ENCODE results near the gene PLCB3. TPM values are rescaled to one million over a fixed set of nuclear protein-coding genes. Genes with fewer than 3 reads are reported as not detected.

The PLCB3 gene
- total RNA-seq (2022) (37.5 and 40.6 TPM in 2 replicates), Bru-seq, nascent RNA (percentile 51 among the genes with signal in this experiment), BruChase-seq, experiment 1, labeled RNA remaining after a 2-hour chase (percentile 61 among the genes with signal in this experiment), BruChase-seq, experiment 2, labeled RNA remaining after a 6-hour chase (percentile 67 among the genes with signal in this experiment)
- long read RNA-seq, full-length matches to known transcripts = 13 of 24 reads
- long read RNA-seq, partial matches to known transcripts = 8 of 24 reads
- long read RNA-seq, other reads (novel, unspliced or antisense) = 3 of 24 reads

GRCh38 chr11:64251016-64251752, at the start of gene PLCB3:
TSS of gene PLCB3 (plus strand) at chr11:64251530. CDS start at chr11:64251650, 120 bp downstream.
- H3K9me3 ChIP-seq = no peaks in the 10 kb centered on the region
- CTCF ChIA-PET = interaction anchor here (0.7 to 1.8 kb wide), 7 partner anchors 14 to 109 kb away, joined by 4 to 13 read pairs (median 7); partner anchors contain the start of genes ESRRA, NUDT22 and TRPT1
- intact Hi-C loops (cut with micrococcal nuclease; ENCODE audit: unreplicated experiment) = loop anchor here (1.0 kb wide), 2 partner anchors 19 to 53 kb away; no protein-coding TSS in a partner anchor
- POLR2A ChIA-PET = interaction anchor here (0.5 to 0.9 kb wide), 2 partner anchors 9 to 54 kb away, joined by 3 to 5 read pairs; partner anchors contain the start of gene ESRRA
- peak within 1 kb of the TSS; percentile 85 for H3K27ac Mint-ChIP-seq (ENCODE audit: unreplicated experiment)
- peaks cover 26% of the 10 kb centered on the region for H3K4me1 ChIP-seq
- peak within 1 kb of the TSS; percentile 66 for H3K4me3 ChIP-seq (ENCODE audit: low read depth, low read length)
- H3K9me3 Mint-ChIP-seq (ENCODE audit: unreplicated experiment) = no peaks in the 10 kb centered on the region
- H3K27me3 ChIP-seq (replicated peaks; ENCODE audit: control insufficient read depth, insufficient read depth, low read length) = no peaks in the 10 kb centered on the region
- peaks cover 30% of the 10 kb centered on the region for H3K36me3 Mint-ChIP-seq (ENCODE audit: insufficient read depth, unreplicated experiment)
- peaks cover 2% of the 10 kb centered on the region; the same call in 1 of the 2 replicates for H3K36me3 ChIP-seq (ENCODE audit: control insufficient read depth, insufficient read depth, low read length)
- no TSS peak for BruUV-seq (replicated peaks)
- H3K4me3 Mint-ChIP-seq (ENCODE audit: unreplicated experiment) = peak within 1 kb of the TSS; percentile 99
- peaks cover 13% of the 10 kb centered on the region for H3K4me1 Mint-ChIP-seq (ENCODE audit: low read depth, unreplicated experiment)
- peak in 1 of 2 experiments; percentile 77 for DNase-seq
- TF ChIP-seq, protein P1, sequence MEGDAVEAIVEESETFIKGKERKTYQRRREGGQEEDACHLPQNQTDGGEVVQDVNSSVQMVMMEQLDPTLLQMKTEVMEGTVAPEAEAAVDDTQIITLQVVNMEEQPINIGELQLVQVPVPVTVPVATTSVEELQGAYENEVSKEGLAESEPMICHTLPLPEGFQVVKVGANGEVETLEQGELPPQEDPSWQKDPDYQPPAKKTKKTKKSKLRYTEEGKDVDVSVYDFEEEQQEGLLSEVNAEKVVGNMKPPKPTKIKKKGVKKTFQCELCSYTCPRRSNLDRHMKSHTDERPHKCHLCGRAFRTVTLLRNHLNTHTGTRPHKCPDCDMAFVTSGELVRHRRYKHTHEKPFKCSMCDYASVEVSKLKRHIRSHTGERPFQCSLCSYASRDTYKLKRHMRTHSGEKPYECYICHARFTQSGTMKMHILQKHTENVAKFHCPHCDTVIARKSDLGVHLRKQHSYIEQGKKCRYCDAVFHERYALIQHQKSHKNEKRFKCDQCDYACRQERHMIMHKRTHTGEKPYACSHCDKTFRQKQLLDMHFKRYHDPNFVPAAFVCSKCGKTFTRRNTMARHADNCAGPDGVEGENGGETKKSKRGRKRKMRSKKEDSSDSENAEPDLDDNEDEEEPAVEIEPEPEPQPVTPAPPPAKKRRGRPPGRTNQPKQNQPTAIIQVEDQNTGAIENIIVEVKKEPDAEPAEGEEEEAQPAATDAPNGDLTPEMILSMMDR (IDR thresholded peaks at IDR 0.05; ENCODE audit: insufficient read depth in 1 of 2, low read depth in 1 of 2, low read length in 1 of 2, severe bottlenecking in 1 of 2, unreplicated experiment in 1 of 2) = peak; percentile 63 to 91
- H3K27me3 Mint-ChIP-seq (ENCODE audit: insufficient read depth, unreplicated experiment) = no peaks in the 10 kb centered on the region

- no peaks in the 10 kb centered on the region for H3K27me3 Mint-ChIP-seq (ENCODE audit: insufficient read depth, unreplicated experiment)
- BruUV-seq (replicated peaks) = no TSS peak
- no peaks in the 10 kb centered on the region for H3K27me3 ChIP-seq (replicated peaks; ENCODE audit: control insufficient read depth, insufficient read depth, low read length)
- no peak overlapping the region for H3K4me3 Mint-ChIP-seq (ENCODE audit: unreplicated experiment)
- peaks cover 10% of the 10 kb centered on the region for H3K36me3 ChIP-seq (ENCODE audit: control insufficient read depth, insufficient read depth, low read length)
- POLR2A ChIA-PET = no interaction called here
- CTCF ChIA-PET = interaction anchor here (0.7 kb wide), 1 partner anchor 214 kb away, joined by 3 read pairs; no protein-coding TSS in a partner anchor
- peaks cover 94% of the 10 kb centered on the region for H3K36me3 Mint-ChIP-seq (ENCODE audit: insufficient read depth, unreplicated experiment)
- TF ChIP-seq, protein P1 (IDR thresholded peaks at IDR 0.05; ENCODE audit: insufficient read depth in 1 of 2, low read depth in 1 of 2, low read length in 1 of 2, severe bottlenecking in 1 of 2, unreplicated experiment in 1 of 2) = no peak
- no peak overlapping the region for H3K4me3 ChIP-seq (ENCODE audit: low read depth, low read length)
- intact Hi-C loops (cut with micrococcal nuclease; ENCODE audit: unreplicated experiment) = no loop called here
- no peaks in the 10 kb centered on the region for H3K4me1 Mint-ChIP-seq (ENCODE audit: low read depth, unreplicated experiment)
- DNase-seq = no peak
- H3K9me3 ChIP-seq = no peaks in the 10 kb centered on the region
- peak overlapping the region; percentile 34 for H3K27ac Mint-ChIP-seq (ENCODE audit: unreplicated experiment)
- no peaks in the 10 kb centered on the region for H3K4me1 ChIP-seq
- H3K9me3 Mint-ChIP-seq (ENCODE audit: unreplicated experiment) = no peaks in the 10 kb centered on the region
Measured at GRCh38 chr11:64201543-64201942, 49.8 kb upstream of the PLCB3 start.

- ChIA-PET CTCF (no interaction called here), POLR2A (no interaction called here)
- H3K27me3 ChIP-seq (replicated peaks; ENCODE audit: control insufficient read depth, insufficient read depth, low read length) = no peaks in the 10 kb centered on the region
- H3K4me3 Mint-ChIP-seq (ENCODE audit: unreplicated experiment) = no peak overlapping the region
- no peaks in the 10 kb centered on the region for H3K9me3 Mint-ChIP-seq (ENCODE audit: unreplicated experiment)
- H3K4me3 ChIP-seq (ENCODE audit: low read depth, low read length) = no peak overlapping the region
- H3K27me3 Mint-ChIP-seq (ENCODE audit: insufficient read depth, unreplicated experiment) = no peaks in the 10 kb centered on the region
- intact Hi-C loops (cut with micrococcal nuclease; ENCODE audit: unreplicated experiment) = no loop called here
- H3K27ac Mint-ChIP-seq (ENCODE audit: unreplicated experiment) = no peak overlapping the region
- peaks cover 7% of the 10 kb centered on the region for H3K36me3 ChIP-seq (ENCODE audit: control insufficient read depth, insufficient read depth, low read length)
- H3K9me3 ChIP-seq = no peaks in the 10 kb centered on the region
- H3K4me1 Mint-ChIP-seq (ENCODE audit: low read depth, unreplicated experiment) = no peaks in the 10 kb centered on the region
- no peak for DNase-seq
- H3K4me1 ChIP-seq = no peaks in the 10 kb centered on the region
- TF ChIP-seq, protein P1 (IDR thresholded peaks at IDR 0.05; ENCODE audit: insufficient read depth in 1 of 2, low read depth in 1 of 2, low read length in 1 of 2, severe bottlenecking in 1 of 2, unreplicated experiment in 1 of 2) = no peak
- no TSS peak for BruUV-seq (replicated peaks)
- peaks cover 85% of the 10 kb centered on the region for H3K36me3 Mint-ChIP-seq (ENCODE audit: insufficient read depth, unreplicated experiment)
Measured at GRCh38 chr11:64202992-64203391, 48.3 kb upstream of the PLCB3 start.
